ENCODE data around the gene ANKMY1.

DNA sequence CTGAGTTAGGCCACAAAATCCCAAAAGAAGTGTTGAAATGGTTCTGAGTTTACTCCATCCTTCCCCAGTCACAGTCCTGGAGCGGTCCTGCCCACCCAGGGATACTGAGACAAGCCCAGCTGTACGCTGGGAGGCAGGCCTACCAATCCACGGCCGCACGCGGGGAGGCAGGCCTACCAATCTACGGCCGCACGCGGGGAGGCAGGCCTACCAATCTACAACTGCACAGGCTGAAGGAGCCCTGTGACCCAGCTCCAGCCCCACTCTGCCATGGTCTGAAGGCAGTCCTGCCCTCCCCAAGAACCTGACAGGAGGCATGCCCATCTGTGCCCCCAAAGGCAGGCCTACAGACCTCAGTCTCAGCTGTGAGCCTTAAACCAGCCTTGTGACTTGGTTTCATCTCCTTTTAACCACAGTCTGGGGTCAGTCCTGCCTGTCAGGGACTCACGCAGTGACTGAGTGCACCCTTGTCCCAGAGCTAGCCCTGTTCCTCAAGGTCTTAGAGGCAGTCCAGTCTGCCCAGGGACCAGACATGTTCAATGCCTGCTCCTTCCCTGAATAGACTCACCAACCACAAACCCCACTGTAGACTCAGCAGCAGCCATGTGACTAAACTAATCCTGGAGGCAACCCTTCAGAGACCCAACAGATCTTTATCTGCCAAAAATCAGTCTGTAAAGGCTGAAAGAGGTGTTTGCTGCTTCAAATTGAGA lies 85.6 kb downstream of the ANKMY1 start:
- TF ChIP-seq POLR2A (IDR thresholded peaks at IDR 0.05): no peak
- TF ChIP-seq, protein P1, sequence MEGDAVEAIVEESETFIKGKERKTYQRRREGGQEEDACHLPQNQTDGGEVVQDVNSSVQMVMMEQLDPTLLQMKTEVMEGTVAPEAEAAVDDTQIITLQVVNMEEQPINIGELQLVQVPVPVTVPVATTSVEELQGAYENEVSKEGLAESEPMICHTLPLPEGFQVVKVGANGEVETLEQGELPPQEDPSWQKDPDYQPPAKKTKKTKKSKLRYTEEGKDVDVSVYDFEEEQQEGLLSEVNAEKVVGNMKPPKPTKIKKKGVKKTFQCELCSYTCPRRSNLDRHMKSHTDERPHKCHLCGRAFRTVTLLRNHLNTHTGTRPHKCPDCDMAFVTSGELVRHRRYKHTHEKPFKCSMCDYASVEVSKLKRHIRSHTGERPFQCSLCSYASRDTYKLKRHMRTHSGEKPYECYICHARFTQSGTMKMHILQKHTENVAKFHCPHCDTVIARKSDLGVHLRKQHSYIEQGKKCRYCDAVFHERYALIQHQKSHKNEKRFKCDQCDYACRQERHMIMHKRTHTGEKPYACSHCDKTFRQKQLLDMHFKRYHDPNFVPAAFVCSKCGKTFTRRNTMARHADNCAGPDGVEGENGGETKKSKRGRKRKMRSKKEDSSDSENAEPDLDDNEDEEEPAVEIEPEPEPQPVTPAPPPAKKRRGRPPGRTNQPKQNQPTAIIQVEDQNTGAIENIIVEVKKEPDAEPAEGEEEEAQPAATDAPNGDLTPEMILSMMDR (IDR thresholded peaks at IDR 0.05): no peak
